ENCODE data around the gene RBPJL. TPM values are rescaled to one million over a fixed set of nuclear protein-coding genes. Genes with fewer than 3 reads are reported as not detected.

The RBPJL gene
- total and polyA plus RNA-seq, 2 of the 13 experiments (the other 11 are each of a cell fraction or from before 2014, with no cell fraction given): not detected

- TF ChIP-seq ZNF205 (CRISPR knock-in tag; IDR thresholded peaks at IDR 0.05): no peak
- 0 out of 2 replicates have a peak, but pooled peaks have one; percentile 51 for TF ChIP-seq KLF12 (CRISPR knock-in tag; IDR thresholded peaks at IDR 0.05; ENCODE audit: borderline replicate concordance)
- TF ChIP-seq RFX3 (CRISPR knock-in tag; IDR thresholded peaks at IDR 0.05): no peak
- no peak for TF ChIP-seq ZNF510 (CRISPR knock-in tag; IDR thresholded peaks at IDR 0.05; ENCODE audit: low read depth)
- no peak for TF ChIP-seq GABPB1 (CRISPR knock-in tag; IDR thresholded peaks at IDR 0.05)
- TF ChIP-seq RFXAP (CRISPR knock-in tag; IDR thresholded peaks at IDR 0.05; ENCODE audit: borderline replicate concordance): 0 out of 2 replicates have a peak, but pooled peaks have one; percentile 72
- no peak for TF ChIP-seq SIN3B (IDR thresholded peaks at IDR 0.05; ENCODE audit: low read length)
- TF ChIP-seq HNF1A (IDR thresholded peaks at IDR 0.05; ENCODE audit: low read depth): no peak; the same call in 1 of the 2 replicates
- no peak for TF ChIP-seq HNF1A (CRISPR knock-in tag; IDR thresholded peaks at IDR 0.05; ENCODE audit: borderline replicate concordance)
- TF ChIP-seq JARID2 (CRISPR knock-in tag; IDR thresholded peaks at IDR 0.05; ENCODE audit: insufficient replicate concordance): no peak
- TF ChIP-seq MYC (CRISPR knock-in tag; IDR thresholded peaks at IDR 0.05; ENCODE audit: borderline replicate concordance): 0 out of 2 replicates have a peak, but pooled peaks have one; percentile 19
- TF ChIP-seq RARA (CRISPR knock-in tag; IDR thresholded peaks at IDR 0.05): peak; percentile 40; the same call in 1 of the 2 replicates
- 0 out of 2 replicates have a peak, but pooled peaks have one; percentile 60 for TF ChIP-seq ZNF503 (CRISPR knock-in tag; IDR thresholded peaks at IDR 0.05)
- no peak; the same call in 1 of the 2 replicates for TF ChIP-seq NFIB (CRISPR knock-in tag; IDR thresholded peaks at IDR 0.05; ENCODE audit: borderline replicate concordance)
- no peak for TF ChIP-seq SMARCC2 (IDR thresholded peaks at IDR 0.05)
- TF ChIP-seq FIP1L1 (IDR thresholded peaks at IDR 0.05; ENCODE audit: borderline replicate concordance, insufficient read depth, low read depth, low read length): no peak
- TF ChIP-seq ZNF275 (CRISPR knock-in tag; IDR thresholded peaks at IDR 0.05; ENCODE audit: borderline replicate concordance): no peak
- 0 out of 2 replicates have a peak, but pooled peaks have one; percentile 3 for TF ChIP-seq RXRB (CRISPR knock-in tag; IDR thresholded peaks at IDR 0.05; ENCODE audit: borderline replicate concordance)
- no peak for TF ChIP-seq ELF3 (CRISPR knock-in tag; IDR thresholded peaks at IDR 0.05)
- TF ChIP-seq SSRP1 (CRISPR knock-in tag; IDR thresholded peaks at IDR 0.05): no peak
- TF ChIP-seq ZNF446 (CRISPR knock-in tag; IDR thresholded peaks at IDR 0.05): no peak
These were observed 36.4 kb downstream of the RBPJL start (continued) for GRCh38 chr20:45342855-45343531.

Measured in HepG2 (cell line).